Cerebellar nuclear complex (tissue), 1 donor: ENCODE results near the gene TFIP11.

Experiments used
- DNase-seq, 2 experiments: peaks; one replicate each; lab custom pipeline; 2025; lab: John Stamatoyannopoulos, UW

Gene TFIP11

DNA sequence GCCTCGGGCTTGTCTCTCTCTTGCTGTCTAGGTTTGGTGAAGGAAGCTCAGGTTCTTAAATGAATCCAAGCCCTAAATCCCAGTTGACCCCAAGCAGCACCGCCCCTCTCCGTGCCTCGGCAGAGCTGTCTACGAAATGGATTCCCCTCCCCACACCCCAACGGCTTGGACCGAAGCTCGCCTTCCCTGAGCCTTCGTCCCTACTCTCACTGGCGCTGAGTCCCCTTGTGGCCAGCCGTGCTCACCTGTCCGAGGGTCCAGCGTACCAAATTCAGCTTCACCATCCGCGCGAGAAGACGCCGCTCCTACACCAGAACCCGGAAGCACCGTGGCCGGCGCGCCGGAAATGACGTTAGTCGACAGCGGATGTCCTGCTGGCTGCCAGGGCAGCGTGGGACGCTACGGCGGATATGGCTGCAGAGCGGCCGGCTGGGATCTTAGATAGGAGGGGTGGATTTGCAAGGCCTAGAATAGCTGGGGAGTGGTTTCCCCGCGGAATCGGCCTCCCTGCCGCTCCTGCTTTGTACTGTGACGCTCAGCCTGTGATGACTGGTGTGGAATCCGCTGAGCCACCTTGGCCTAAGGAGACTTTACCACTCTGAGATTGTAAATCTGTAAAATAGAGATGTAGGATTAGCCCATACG lies at the start of gene TFIP11:
Gene TFIP11, minus strand, starts transcription at position 325 of the 645 bp plus-strand sequence. CDS start 2,201 bp downstream, outside the sequence.
- DNase-seq = peak; percentile 1 to 76

DNA sequence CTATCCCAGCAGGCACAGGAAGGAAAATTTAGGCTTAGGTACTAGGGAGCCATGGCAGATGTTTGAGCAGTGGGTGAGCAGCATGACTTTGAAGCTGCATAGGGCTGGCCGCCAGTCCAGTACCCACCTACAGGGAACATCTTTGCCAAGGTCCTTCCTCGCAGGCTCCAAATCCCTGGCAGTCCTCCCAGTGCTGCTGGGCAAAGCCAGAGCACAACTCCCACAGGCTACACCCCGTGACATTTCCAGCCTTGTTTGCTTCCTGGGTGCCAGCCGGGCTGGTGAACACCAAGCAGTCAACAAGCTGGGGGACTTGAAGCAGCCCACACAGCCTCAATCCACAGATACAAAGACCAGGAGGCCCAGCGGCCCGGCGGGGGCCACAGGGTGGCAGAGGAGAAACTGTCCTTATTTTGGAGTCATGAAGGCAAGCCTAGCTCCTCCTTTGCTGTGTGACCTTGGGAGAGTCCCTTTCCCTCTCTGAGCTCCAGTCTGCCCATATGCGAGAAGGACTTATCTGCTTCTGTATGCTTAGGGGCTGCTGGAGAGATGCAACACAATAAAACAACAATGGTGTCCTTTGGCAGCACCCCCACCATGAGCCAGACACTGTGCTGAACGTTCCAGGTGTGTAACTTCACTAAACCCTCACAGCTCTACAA lies 49.6 kb upstream of the TFIP11 start:
- no peak for DNase-seq

DNA sequence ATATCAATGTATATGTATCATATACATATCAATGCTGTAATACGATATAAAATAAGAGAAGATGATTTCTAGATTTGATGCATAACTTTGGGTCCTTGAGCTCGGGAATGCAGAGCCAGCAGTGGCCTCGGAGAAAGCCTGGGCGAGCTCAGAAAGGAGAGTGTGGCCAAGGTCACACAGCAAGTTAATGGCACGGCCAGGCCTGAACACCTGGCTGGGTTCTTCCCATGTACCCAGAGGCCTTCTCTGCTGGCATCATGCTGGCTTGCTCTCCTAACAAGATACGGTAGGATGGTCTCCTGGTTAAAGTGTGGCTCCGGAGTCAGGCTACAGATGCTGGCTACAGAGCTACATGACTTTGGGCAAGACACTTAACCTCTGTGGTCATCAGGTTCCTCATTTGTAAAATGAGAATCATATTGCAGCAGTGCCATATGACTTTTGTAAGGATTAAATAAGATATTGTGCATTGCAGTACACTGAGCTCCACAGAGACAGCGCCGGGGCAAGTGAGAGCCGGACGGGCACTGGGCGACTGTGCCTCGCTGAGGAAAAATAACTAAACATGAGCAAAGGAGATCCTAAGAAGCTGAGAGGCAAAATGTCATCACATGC lies 47.8 kb upstream of the TFIP11 start:
- no peak for DNase-seq

DNA sequence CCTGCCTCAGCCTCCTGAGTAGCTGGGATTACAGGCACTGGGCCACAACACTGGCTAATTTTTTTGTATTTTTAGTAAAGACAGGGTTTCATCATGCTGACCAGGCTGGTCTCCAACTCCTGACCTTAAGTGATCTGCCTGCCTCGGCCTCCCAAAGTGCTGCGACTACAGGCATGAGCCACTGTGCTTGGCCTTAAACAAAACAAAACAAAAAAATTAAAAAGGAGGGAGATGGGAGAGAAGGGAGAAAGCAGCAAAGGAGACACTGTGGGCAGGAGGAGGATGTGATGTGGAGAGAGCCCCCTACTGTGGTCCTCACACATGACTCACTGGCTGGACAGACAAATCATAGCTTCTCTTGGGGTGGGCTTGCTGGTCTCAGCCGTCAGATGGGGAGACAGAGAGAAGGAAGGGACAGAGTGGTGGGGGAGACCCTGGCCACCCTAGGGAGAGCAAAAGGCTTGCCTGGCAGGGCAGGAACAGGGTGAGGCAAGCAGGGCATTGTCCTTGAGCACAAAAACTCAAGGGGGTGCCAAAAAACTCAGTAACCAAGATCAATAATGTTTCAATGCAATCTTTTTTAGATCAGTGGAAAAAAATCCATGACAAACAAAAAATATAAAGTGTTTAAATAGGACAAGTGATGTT lies 46.1 kb upstream of the TFIP11 start:
- no peak for DNase-seq

DNA sequence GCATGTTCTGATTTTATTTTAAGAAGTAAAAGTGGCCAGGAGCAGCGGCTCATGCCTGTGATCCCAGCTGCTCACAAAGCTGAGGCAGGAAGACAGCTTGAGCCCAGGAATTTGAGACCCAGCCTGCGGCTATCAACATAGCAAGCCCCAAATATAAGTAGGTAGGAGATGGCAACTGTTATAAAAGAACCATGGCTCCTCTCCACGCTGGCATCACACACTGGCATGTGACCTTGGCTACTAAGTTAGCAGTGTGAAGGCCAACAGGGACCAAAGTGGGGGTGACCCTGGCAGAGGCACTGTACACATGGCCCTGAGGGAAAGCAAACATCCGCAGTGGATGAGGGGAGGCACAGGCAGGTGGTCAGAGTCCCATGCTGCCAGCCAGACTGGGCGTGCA lies 44.6 kb upstream of the TFIP11 start:
- DNase-seq = no peak

DNA sequence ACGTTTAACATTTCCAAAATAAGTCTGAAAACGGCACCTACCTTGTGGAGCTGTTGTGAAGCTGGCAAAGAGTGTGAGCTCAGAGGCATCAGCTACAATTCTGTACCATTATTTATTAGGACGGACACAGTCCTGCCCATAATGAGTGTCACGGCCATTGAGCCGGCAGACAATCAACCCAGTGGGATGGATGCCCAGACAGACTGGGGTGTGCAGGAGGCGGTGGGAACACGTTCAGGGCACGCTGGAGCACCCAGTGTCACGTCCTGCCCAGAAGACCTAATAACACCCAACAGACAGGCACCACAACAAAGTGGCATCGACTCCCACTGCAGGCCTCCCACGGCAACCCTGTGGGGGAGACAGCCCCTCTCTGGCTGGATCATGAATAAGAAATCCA lies 43.2 kb upstream of the TFIP11 start:
- no peak for DNase-seq

DNA sequence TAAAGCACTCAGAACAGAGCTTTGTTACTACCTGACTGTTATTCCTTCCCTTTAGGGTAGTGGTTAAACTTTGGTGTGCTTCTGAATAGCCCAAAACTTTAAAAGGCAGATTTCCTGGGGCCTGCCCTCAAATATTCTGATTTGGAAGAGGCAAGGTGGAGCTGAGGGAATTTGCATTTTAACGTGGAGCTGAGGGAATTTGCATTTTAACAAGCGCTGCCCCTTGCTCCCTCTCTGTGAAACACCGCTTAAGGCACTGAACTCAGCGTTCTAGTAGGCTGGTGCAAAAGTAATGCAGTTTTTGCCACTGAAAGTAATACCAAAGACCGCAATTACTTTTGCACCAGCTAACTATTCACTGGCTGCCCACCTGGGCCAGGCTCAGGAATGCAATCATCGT lies 42.7 kb upstream of the TFIP11 start:
- no peak for DNase-seq

DNA sequence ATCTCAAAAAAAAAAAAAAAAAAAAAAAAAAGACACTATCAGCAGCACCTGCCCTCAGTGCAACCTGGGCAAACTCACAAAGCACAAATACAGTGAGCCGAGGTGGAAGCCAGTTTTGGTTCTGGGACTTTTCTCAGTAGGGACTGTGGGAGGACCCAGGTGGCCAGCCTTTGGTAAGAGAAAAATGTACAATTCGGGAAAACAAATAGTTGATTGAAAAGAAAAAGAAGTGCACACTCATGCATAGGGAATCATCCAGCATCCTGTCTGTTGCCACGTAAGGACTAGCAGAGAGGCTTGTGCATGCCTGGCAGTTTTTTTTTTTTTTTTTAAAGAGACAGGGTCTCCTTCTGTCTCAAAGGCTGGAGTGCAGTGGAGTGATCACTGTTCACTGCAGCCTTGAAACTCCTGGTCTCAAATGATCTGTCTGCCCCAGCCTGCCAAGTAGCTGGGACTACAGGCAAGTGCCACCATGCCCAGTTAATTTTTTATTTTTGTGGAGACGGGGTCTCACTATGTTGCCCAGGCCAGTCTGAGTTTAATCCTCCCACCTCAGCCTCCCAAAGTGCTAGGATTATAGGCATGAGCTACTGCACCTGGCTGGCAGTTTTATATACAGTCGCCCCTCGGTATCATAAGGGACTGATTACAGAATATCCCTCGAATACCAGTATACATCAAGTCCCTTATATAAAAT lies 40.9 kb upstream of the TFIP11 start:
- DNase-seq = no peak

DNA sequence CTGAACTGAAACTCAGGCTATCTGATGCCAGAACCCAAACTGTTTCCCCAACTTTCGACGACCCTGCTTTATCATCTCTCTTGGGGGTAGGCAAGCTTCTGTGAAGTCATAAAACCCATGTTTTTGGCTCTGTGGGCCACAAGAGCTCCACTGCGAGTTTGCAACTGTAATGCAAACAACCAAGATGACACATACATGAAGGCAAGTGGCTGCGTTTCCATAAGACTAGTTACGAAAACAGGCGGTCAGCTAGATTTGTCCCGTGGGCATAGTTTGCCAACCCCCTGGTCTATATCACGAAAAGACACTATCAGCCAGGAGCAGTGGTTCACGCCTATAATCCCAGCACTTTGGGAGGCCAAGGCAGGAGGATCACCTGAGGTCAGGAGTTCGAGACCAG lies 40.2 kb upstream of the TFIP11 start:
- no peak for DNase-seq

DNA sequence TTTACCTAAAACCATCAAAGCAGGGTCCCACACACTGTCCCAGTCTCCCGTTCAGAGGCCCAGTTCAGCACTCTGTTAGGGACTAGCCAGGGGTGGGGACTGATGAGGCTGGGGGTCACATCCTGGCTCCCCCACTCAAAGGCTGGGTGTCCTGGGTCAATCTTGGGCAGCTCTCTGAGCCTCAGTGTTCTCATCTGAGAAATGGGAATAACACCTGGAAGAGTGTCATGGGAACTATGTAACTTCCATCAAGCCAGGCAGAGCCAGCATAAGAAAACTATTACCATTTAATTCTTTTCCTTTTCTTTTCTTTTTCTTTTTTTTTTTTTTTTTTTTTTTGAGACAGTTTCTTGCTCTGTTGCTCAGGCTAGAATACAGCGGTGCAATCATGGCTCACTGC lies 39.3 kb upstream of the TFIP11 start:
- DNase-seq = no peak

DNA sequence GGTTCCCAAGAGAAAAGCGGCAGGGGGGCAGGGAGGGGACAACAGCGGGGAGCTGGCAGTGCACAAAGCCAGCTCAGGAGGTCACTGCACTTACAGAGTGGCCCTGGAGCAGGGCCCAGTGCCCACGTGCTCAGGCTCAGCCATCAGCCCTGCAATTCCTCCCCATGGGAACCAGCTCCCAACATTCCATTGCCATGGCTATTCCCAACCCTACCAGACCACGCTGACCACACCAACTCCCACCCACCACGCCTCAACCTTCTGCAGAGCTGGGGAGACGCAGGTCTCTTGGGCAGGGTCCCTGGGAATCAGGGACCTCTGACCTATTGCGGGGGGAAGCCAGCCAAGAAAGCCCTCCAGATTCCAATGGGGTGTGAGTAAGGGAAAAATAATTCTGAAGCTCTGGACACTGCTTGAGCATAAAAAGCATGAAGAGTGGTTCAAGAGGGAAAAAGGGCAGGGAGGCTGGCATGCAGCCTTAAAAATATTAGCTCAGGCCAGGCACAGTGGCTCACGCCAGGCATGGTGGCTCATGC lies 38.3 kb upstream of the TFIP11 start:
- DNase-seq = no peak

DNA sequence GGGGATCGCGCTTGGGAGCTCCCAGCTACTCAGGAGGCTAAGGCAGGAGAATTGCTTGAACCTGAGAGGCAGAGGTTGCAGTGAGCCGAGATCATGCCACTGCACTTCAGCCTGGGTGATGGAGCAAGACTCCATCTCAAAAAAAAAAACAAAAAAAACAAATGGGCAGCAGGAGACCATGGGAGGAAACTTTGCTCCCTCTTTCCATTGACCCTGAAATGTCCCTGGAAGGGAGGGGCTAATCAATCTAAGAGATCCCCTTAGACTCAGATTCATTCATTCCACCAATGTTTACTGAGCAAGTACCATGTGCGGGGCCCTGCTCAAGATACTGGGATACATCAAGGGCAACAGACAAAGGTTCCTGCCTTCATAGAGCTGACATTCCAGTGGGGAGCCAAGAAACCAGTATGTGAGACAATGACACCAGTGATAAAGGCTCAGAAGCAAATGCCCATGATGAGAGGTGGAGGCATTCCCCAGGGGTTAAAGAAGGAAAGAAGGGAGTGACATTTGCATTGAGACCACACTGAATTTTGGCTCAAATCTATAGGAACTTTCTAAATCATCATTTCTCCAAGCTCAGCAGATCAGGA lies 37.7 kb upstream of the TFIP11 start:
- no peak for DNase-seq

DNA sequence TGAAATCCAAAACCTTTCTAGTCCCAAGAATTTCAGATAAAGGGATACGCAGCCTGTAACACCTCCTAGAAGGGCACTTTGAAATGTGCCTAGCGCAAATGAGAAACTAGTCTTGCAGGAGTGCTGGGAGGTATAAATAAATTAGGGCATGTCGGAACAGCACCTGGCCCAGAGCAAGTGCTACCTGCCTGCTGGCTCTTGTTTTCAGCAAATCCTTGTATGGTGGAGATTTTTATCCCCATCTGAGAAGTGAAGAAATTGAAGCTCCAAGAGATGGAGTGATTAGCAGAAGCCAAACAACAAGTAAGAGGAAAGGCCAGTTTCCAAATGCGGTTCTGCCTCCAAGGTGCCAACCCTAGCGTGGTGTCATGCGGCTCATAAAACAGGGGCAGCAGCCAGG lies 36.7 kb upstream of the TFIP11 start:
- DNase-seq = no peak

DNA sequence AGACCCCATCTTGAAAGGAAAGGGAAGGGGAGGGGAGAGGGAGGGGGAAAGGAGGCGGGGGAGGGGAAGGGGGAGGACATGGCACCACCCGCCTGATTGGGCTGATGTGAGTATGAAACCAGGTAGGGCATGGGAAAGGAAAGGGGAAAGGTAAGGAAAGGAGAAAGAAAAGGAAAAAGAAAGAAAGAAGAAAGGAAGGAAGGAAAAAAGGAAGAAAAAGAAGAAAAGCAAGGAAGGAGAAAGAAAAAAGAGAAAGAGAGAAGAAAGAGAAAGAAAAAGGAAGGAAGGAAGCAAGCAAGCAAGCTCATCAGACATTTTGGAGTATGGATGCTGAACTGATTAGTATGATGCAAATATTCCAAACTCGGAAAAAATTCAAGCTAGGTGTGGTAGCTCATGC lies 36.0 kb upstream of the TFIP11 start:
- DNase-seq = no peak

DNA sequence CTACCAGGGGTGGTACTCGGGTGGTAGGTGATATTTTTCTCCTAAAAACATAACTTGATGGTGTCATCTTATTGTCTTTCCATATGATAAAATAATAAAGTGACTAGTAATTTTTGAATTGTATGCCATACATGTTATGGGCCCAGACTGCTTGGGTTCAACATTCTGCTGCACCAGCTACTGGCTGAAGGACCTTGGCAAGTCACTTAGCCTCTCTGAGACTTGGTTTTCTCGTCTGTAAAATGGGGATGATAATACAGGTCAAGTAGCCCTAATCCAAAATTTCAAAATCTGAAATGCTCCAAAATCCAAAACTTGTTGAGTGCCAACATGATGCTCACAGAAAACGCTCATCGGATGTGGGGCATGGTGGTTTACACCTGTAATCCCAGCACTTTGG lies 35.6 kb upstream of the TFIP11 start:
- DNase-seq = no peak

DNA sequence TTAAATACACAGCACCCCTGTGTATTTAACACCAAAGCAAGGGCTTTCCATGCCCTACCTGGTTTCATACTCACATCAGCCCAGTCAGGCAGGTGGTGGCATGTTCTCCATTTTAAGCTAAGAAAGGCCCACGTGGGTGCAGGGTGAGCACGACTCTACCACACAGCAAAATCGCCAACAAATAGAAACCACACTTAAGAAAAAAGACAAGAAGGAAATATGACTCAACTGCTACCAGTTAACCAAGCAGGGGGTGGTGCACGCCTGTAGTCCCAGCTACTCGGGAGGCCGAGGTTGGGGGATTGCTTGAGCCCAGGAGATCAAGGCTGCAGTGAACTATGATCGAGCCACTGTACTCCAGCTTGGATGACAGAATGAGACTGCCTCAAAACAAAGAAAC lies 35.2 kb upstream of the TFIP11 start:
- no peak for DNase-seq

DNA sequence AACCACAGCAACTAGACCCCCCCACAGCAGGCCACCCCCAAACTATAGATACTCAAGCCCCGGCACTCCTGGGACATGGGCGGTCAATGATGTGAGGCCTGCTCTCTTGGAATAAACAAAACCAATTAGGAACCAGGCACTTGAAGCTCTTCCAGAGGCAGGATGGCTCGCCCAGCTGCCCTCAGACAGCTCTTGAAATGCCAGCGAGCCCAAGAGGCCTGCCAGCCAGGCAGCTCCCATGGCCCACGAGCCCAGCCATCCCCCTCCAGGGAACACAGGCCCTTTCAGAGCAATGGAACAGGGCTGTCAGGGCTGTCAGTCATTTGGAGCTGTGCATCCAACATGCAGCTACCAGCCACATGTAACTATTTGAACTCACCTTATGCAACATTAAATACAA lies 34.0 kb upstream of the TFIP11 start:
- DNase-seq = no peak

DNA sequence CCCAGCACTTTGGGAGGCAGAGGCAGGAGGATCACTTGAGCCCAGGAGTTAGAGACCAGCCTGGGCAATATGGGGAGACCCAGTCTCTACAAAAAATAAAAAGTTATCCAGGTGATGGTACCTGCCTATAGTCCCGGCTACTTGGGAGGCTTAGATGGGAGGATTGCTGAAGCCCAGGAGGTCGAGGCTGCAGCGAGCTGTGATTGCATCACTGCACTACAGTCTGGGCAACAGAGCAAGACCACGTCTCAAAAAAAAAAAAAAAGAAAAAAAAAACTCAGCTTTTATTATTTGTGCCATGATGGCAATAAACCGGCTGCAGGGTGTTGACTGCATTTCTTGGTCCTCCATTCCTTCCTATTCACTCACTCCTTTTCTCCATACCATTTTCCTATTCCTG lies 33.6 kb upstream of the TFIP11 start:
- DNase-seq = no peak

DNA sequence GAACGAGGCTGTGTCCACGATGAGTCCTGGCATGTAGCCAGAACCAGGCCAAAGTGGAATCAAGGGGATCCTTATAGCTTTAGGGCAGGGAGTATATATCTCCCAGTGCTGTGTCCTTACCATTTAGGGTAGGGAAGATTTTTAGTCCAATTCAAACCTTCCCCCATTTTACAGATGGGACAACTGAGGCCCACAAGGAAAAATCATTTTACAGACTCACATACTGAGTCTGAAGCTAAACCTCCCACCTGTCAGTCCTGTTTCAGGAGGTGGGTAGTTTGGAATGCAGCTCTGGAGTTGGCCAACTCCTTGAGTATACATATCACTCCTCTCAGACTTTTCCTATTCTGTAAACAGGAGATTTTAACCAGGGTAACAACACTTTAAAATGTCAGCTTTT lies 33.1 kb upstream of the TFIP11 start:
- DNase-seq = no peak

DNA sequence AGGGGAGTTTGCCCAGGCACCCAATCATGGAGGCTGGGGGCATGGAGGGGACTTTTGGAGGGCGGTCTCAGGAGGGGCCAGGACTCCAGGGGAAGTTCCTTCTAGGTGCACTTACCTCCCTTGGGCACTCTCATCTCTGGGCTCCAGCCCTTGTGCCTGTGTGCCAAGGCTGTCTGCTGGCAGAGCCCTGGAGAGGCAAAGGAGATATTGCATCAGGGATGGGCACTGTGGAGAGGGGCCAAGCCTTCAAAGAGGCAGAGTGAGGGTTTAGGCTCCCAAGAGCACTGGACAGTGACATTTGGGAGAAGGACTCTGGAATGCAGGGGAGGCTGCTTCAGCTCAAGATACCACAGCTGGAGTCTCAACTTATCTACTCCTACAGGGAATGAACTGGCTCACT lies 32.2 kb upstream of the TFIP11 start:
- no peak for DNase-seq

DNA sequence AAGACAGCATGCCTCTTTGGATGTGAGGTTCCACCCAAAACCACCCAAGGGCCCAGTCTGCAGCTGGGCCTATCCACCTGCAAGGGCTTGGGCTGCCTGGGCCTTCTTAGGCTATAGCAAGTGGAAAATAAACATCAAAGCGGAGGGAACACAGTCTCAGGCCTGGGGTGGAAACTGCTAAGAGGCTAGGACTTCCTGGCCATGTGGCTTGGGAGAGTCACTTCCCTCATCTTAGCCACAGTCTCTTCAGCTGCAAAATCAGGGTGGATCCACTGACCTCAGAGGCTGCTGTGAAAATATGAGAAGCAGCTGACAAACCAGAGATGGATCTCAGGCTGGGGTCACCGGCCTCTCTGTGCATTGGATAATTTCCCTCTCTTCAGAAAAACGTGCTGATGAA lies 30.6 kb upstream of the TFIP11 start:
- DNase-seq = no peak
